Inflammatory macrophage (primary cell): ENCODE results near the gene OTOP3.

ENCODE experiments used
- DNase-seq, 2 donors: peaks; one replicate each; pipeline ENCODE4 v3.0.0-alpha.2; 2020 to 2022

OTOP3 gene

GRCh38 chr17:74987909-74988711 is 52.4 kb downstream of the OTOP3 start:
- DNase-seq: peak; percentile 22 to 48

GRCh38 chr17:74990581-74991105 is 54.9 kb downstream of the OTOP3 start:
- no peak for DNase-seq

GRCh38 chr17:74992223-74992622 is 56.5 kb downstream of the OTOP3 start:
- DNase-seq: no peak

- DNase-seq: peak in 1 of 2 donors; percentile 15
Measured at GRCh38 chr17:74994440-74994839, 58.7 kb downstream of the OTOP3 start.

- no peak for DNase-seq
Measured at GRCh38 chr17:74995847-74996246, 60.1 kb downstream of the OTOP3 start.

- DNase-seq: no peak
Measured at GRCh38 chr17:74998783-74999182, 63.1 kb downstream of the OTOP3 start.

GRCh38 chr17:74999523-74999922 is 63.8 kb downstream of the OTOP3 start:
- no peak for DNase-seq
